NCI-H2081 treated with DMSO at 0.1 percent for 48 hours (cell line): ENCODE measurements around the gene COPS4.

Experiments
- DNase-seq: peaks from one replicate; lab custom pipeline; 2025; lab: John Stamatoyannopoulos, UW

COPS4 gene

DNA sequence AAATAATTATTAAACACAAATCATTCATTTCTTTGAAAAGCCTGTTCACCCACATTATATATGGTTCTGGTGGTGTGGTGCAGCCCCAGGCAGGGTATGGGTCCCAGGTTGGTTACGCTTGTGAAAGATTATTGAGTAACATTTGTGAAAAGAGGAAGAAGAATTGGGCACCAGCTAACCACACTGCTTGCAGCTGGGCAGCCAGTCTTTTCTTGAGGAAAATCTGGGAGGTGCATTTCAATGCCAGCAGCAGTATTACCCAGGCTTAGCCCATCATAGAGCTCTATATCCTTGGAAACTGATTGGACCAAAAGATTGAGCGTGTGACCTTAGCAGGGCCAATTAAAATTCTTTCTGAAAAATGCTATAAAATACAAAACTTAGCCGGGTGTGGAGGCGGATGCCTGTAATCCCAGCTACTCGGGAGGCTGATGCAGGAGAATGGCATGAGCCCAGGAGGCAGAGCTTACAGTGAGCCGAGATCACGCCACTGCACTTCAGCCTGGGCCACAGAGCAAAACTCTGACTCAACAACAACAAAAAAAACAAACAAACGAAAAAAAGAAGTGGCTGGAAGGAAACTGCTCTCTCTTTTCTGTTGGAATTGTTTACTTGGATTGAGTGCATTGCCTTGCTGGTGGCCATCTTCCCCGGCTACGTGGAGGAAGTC lies 89.3 kb downstream of the COPS4 start:
- DNase-seq, result no peak
